H1 (cell line): ENCODE data around the gene CANX. TPM values are rescaled to one million over a fixed set of nuclear protein-coding genes. Genes with fewer than 3 reads are reported as not detected.

Source experiments
- CTCF ChIA-PET: fragments of 300-600 bp; sonication (Branson Sonifier 250); formaldehyde crosslinking; loops from one replicate; lab custom pipeline; 2021; ENCODE audit not compliant: partially characterized antibody; lab: Charles Lee
- POLR2A ChIA-PET: fragments of 300-600 bp; sonication (Branson Sonifier 250); formaldehyde crosslinking; loops from one replicate; lab custom pipeline; 2021; ENCODE audit warnings: inconsistent platforms; ENCODE audit not compliant: partially characterized antibody; lab: Charles Lee
- DNase-seq, 2 experiments: peaks; one replicate each; pipeline versions ENCODE4 v3.0.0 to v3.0.0-alpha.2; 2010 to 2022; ENCODE audit warnings: low spot score in 2 of 2, low read depth in 1 of 2, mixed read lengths in 1 of 2
- FAIRE-seq: peaks from 2 replicates; lab custom pipeline; 2011; peaks lifted over from hg19 to GRCh38; lab: Jason Lieb, UNC
- H2AFZ ChIP-seq: 2 replicates; pipeline ENCODE4 v1.8.1; 2012; ENCODE audit warnings: low read length, inconsistent platforms
- H2AK5ac ChIP-seq: 2 replicates; pipeline ENCODE4 v1.6.1; 2013; ENCODE audit warnings: low read depth, low read length
- H2BK120ac ChIP-seq: replicated peaks from 2 replicates; pipeline ENCODE3; 2013; ENCODE audit warnings: low read depth, low read length, inconsistent platforms
- H2BK12ac ChIP-seq: 2 replicates; pipeline ENCODE4 v1.6.1; 2013; ENCODE audit warnings: low read depth, low read length
- H2BK15ac ChIP-seq: 2 replicates; pipeline ENCODE4 v1.6.1; 2013; ENCODE audit warnings: low read length
- H2BK20ac ChIP-seq: 2 replicates; pipeline ENCODE4 v1.6.1; 2013; ENCODE audit warnings: low read length
- H2BK5ac ChIP-seq: 2 replicates; pipeline ENCODE4 v1.6.1; 2013; ENCODE audit warnings: low read depth, low read length
- H3K14ac ChIP-seq: 2 replicates; pipeline ENCODE4 v1.6.1; 2013; ENCODE audit warnings: inconsistent platforms; ENCODE audit not compliant: insufficient read length
- H3K18ac ChIP-seq: 2 replicates; pipeline ENCODE4 v1.6.1; 2013; ENCODE audit warnings: low read length; ENCODE audit errors: extremely low read depth
- H3K23ac ChIP-seq: 2 replicates; pipeline ENCODE4 v1.6.1; 2013; ENCODE audit warnings: inconsistent platforms; ENCODE audit not compliant: insufficient read length
- H3K23me2 ChIP-seq: 2 replicates; pipeline ENCODE4 v1.6.1; 2013; ENCODE audit warnings: low read depth, low read length
- H3K27ac ChIP-seq: 2 replicates; pipeline ENCODE4 v1.6.1; 2011; ENCODE audit warnings: low read depth, low read length, inconsistent platforms
- H3K27me3 ChIP-seq, 4 experiments: replicated peaks in 1 of 4; 1 replicate in 1 of 4; 2 replicates in 3 of 4; pipeline versions ENCODE4 v1.6.1 to v1.8.1; 2011 to 2013; ENCODE audit warnings: low read length in 3 of 4, mild to moderate bottlenecking in 3 of 4, inconsistent platforms in 2 of 4, mixed read lengths in 2 of 4, moderate library complexity in 1 of 4; ENCODE audit not compliant: control insufficient read depth in 3 of 4, insufficient read depth in 3 of 4; ENCODE audit errors: extremely low read depth in 1 of 4
- H3K36me3 ChIP-seq, 4 experiments: 2 replicates each; pipeline versions ENCODE4 v1.6.1 to v1.8.1; 2011 to 2013; ENCODE audit warnings: mild to moderate bottlenecking in 4 of 4, low read length in 3 of 4, moderate library complexity in 2 of 4, control low read depth in 1 of 4, inconsistent platforms in 1 of 4; ENCODE audit not compliant: insufficient read depth in 4 of 4, control insufficient read depth in 2 of 4
- H3K4ac ChIP-seq: replicated peaks from 2 replicates; pipeline ENCODE3; 2013; ENCODE audit warnings: low read length, low read depth, mixed read lengths, inconsistent platforms; ENCODE audit not compliant: insufficient read length
- H3K4me1 ChIP-seq, 4 experiments: replicated peaks in 1 of 4; 1 replicate in 1 of 4; 2 replicates in 3 of 4; pipeline versions ENCODE4 v1.6.1 to v1.8.1; 2011 to 2013; ENCODE audit warnings: low read length in 3 of 4, inconsistent platforms in 2 of 4, mixed read lengths in 1 of 4; ENCODE audit not compliant: insufficient read depth in 4 of 4, control insufficient read depth in 3 of 4
- H3K4me2 ChIP-seq, 2 experiments: 2 replicates each; pipeline versions ENCODE4 v1.6.1 to v1.8.1; 2011 to 2013; ENCODE audit warnings: low read depth in 2 of 2, low read length in 2 of 2, control low read depth in 1 of 2, inconsistent platforms in 1 of 2, mild to moderate bottlenecking in 1 of 2; ENCODE audit not compliant: insufficient read depth in 1 of 2
- H3K4me3 ChIP-seq, 4 experiments: fragments of 200-600, 300-600 bp in 1 of 4; sonication (generic), shearing (Covaris generic), sonication (Bioruptor Twin) in 1 of 4; 2 replicates each; pipeline versions ENCODE4 v1.5.1 to v1.8.1; 2011 to 2016; ENCODE audit warnings: low read length in 4 of 4, low read depth in 3 of 4, control low read depth in 2 of 4, inconsistent platforms in 2 of 4, mild to moderate bottlenecking in 2 of 4, mixed read lengths in 1 of 4, moderate library complexity in 1 of 4; ENCODE audit not compliant: insufficient read depth in 2 of 4; ENCODE audit errors: extremely low read depth in 1 of 4
- H3K56ac ChIP-seq: replicated peaks from 2 replicates; pipeline ENCODE3; 2013; ENCODE audit warnings: low read depth, mild to moderate bottlenecking, mixed read lengths, low read length, inconsistent platforms; ENCODE audit not compliant: insufficient read length
- H3K79me1 ChIP-seq: 2 replicates; pipeline ENCODE4 v1.6.1; 2013; ENCODE audit warnings: low read depth, low read length, control low read depth
- H3K79me2 ChIP-seq, 2 experiments: 2 replicates each; pipeline versions ENCODE4 v1.6.1 to v1.8.1; 2012 to 2013; ENCODE audit warnings: low read length in 2 of 2, mild to moderate bottlenecking in 2 of 2, inconsistent platforms in 1 of 2; ENCODE audit not compliant: insufficient read depth in 2 of 2, control insufficient read depth in 1 of 2
- H3K9ac ChIP-seq, 4 experiments: replicated peaks in 1 of 4; 1 replicate in 1 of 4; 2 replicates in 3 of 4; pipeline versions ENCODE4 v1.6.1 to v1.8.1; 2011 to 2013; ENCODE audit warnings: low read depth in 3 of 4, low read length in 3 of 4, control low read depth in 2 of 4, mild to moderate bottlenecking in 2 of 4, moderate library complexity in 2 of 4, inconsistent platforms in 1 of 4; ENCODE audit errors: extremely low read depth in 1 of 4
- H3K9me3 ChIP-seq, 2 experiments: 2 replicates each; pipeline versions ENCODE4 v1.6.1 to v1.8.1; 2012 to 2013; ENCODE audit warnings: mild to moderate bottlenecking in 2 of 2, moderate library complexity in 2 of 2, control low read depth in 1 of 2, inconsistent platforms in 1 of 2, low read depth in 1 of 2, low read length in 1 of 2, mixed read lengths in 1 of 2; ENCODE audit not compliant: insufficient read depth in 2 of 2
- H4K20me1 ChIP-seq, 2 experiments: replicated peaks in 1 of 2; 2 replicates each; pipeline versions ENCODE3 to v1.8.1; 2011 to 2013; ENCODE audit warnings: inconsistent platforms in 2 of 2, low read length in 2 of 2, mild to moderate bottlenecking in 1 of 2; ENCODE audit not compliant: insufficient read depth in 2 of 2, control insufficient read depth in 1 of 2
- H4K5ac ChIP-seq: 2 replicates; pipeline ENCODE4 v1.6.1; 2013; ENCODE audit warnings: low read length, low read depth, mixed read lengths, inconsistent platforms; ENCODE audit not compliant: insufficient read length
- H4K8ac ChIP-seq: 2 replicates; pipeline ENCODE4 v1.8.0; 2013; ENCODE audit warnings: mild to moderate bottlenecking, moderate library complexity, low read length, inconsistent platforms; ENCODE audit not compliant: insufficient read depth; ENCODE audit errors: extremely low read depth
- H4K91ac ChIP-seq: replicated peaks from 2 replicates; pipeline ENCODE3; 2013; ENCODE audit warnings: low read length, mixed read lengths, inconsistent platforms; ENCODE audit not compliant: insufficient read length
- BACH1 ChIP-seq: IDR thresholded peaks from 2 replicates; pipeline ENCODE4 v1.6.1; 2012; ENCODE audit warnings: low read length, improper control_type of control experiment
- EP300 ChIP-seq, 2 experiments: IDR thresholded peaks; 1 replicate in 1 of 2; 2 replicates in 1 of 2; pipeline ENCODE4 v1.6.1; 2011 to 2012; ENCODE audit warnings: low read depth in 2 of 2, low read length in 2 of 2, mild to moderate bottlenecking in 2 of 2, borderline replicate concordance in 1 of 2, inconsistent platforms in 1 of 2, moderate library complexity in 1 of 2
- MAX ChIP-seq: IDR thresholded peaks from 2 replicates; pipeline ENCODE4 v1.6.1; 2012; ENCODE audit warnings: inconsistent platforms
- POU5F1 ChIP-seq: IDR thresholded peaks from 2 replicates; pipeline ENCODE4 v1.6.1; 2011; ENCODE audit warnings: low read depth, mild to moderate bottlenecking, low read length, moderate library complexity
- RNF2 ChIP-seq: fragments of 200-900, 300-1000 bp; sonication (generic); IDR thresholded peaks from 2 replicates; pipeline ENCODE4 v1.7.1; 2016; ENCODE audit warnings: borderline replicate concordance, low read depth, mild to moderate bottlenecking, antibody characterized with exemption, low read length; ENCODE audit not compliant: poor library complexity, severe bottlenecking; ENCODE audit errors: missing control alignments
- SAP30 ChIP-seq: fragments of 300-600 bp; sonication (generic); IDR thresholded peaks from 2 replicates; pipeline ENCODE4 v1.7.1; 2012; ENCODE audit warnings: low read length, moderate library complexity, mild to moderate bottlenecking, inconsistent platforms; ENCODE audit not compliant: insufficient read depth, insufficient replicate concordance
- SIN3A ChIP-seq, 2 experiments: IDR thresholded peaks in 1 of 2; conservative IDR thresholded peaks in 1 of 2; 2 replicates each; pipeline ENCODE4 v1.6.1; 2011 to 2012; ENCODE audit warnings: low read length in 2 of 2, improper control_type of control experiment in 1 of 2, low read depth in 1 of 2, mild to moderate bottlenecking in 1 of 2
- SRF ChIP-seq: IDR thresholded peaks from 2 replicates; pipeline ENCODE4 v1.6.1; 2011; ENCODE audit warnings: mild to moderate bottlenecking, low read depth, low read length, moderate library complexity
- WGBS, 2 experiments: shearing (Covaris generic) in 1 of 2; methylation state at CpG; one replicate each; pipeline versions ENCODE4 v1.1.6 to v1.1.7; 2013 to 2015; ENCODE audit warnings: low lambda C conversion rate in 2 of 2, mixed read lengths in 2 of 2, inconsistent platforms in 1 of 2, low coverage in 1 of 2, missing lambda C conversion rate in 1 of 2; ENCODE audit not compliant: insufficient replicate concordance in 2 of 2, insufficient coverage in 1 of 2, insufficient read length in 1 of 2; ENCODE audit errors: extremely low coverage in 1 of 2, missing lambda C conversion rate in 1 of 2; 5-methylcytosine and 5-hydroxymethylcytosine counted together
- polyA plus RNA-seq, 7 experiments: library from polyadenylated mRNA; depleted of rRNA in 3 of 7; stranded (reverse) in 5 of 7; unstranded in 2 of 7; fragments of >200 nt in 5 of 7; fragments of 200-250 nt in 2 of 7; gene quantifications; 1 replicate in 5 of 7; 2 replicates in 1 of 7; 4 replicates in 1 of 7; pipeline versions ENCODE4 v1.2.1 to v1.2.3, GENCODE V29; 2011 to 2013; ENCODE audit warnings: missing spikeins in 2 of 7, mixed read lengths in 2 of 7
- total RNA-seq: library from RNA; stranded (reverse); fragmentation: NEBNext Ultra II Directional; extraction: Animal tissue kit (Norgen Biotek cat#: 25700); gene quantifications from 2 replicates; pipeline ENCODE4 v1.2.1, GENCODE V29; 2021

CANX gene
- total and polyA plus RNA-seq, 2 of the 8 experiments (the other 6 are each of a cell fraction or from before 2014, with no cell fraction given): 136 to 691 TPM

GRCh38 chr5:179679014-179679674 lies 19.6 kb upstream of the CANX start:
- ChIA-PET POLR2A (interaction anchor here (0.7 to 6.4 kb wide), 14 partner anchors 8 to 129 kb away, joined by 3 to 50 read pairs (median 10); partner anchors contain the start of genes HNRNPH1 and RUFY1), CTCF (interaction anchor here (1.0 to 2.7 kb wide), 8 partner anchors 9 to 104 kb away, joined by 3 to 13 read pairs (median 4); no protein-coding TSS in a partner anchor)
- Histone ChIP-seq H2BK120ac (peak overlapping the region; percentile 61), H3K4ac (peak overlapping the region; percentile 97), H4K5ac (peak overlapping the region; percentile 99), H3K4me3 (peak overlapping the region; percentile 78 to 89 (median 82)), H3K79me1 (0 out of 2 replicates have a peak, but pooled peaks cover 2% of the 10 kb centered on the region), H4K8ac (peak overlapping the region; percentile 97), H3K18ac (peak overlapping the region; percentile 100), H3K27ac (peak overlapping the region; percentile 42; the same call in 1 of the 2 replicates), H3K23ac (no peak overlapping the region), H2BK15ac (peak overlapping the region; percentile 98; the same call in 1 of the 2 replicates), H3K14ac (no peak overlapping the region), H3K27me3 (peaks cover 0 to 4% (median 0%) of the 10 kb centered on the region in 4 experiments; a peak in 1 of 7 replicates), H3K56ac (peak overlapping the region; percentile 97), H2BK5ac (peak overlapping the region; percentile 90), H3K79me2 (peaks cover 0 to 7% of the 10 kb centered on the region in 2 experiments; a peak in 1 of 4 replicates), H3K36me3 (peaks cover 0 to 6% (median 0%) of the 10 kb centered on the region in 4 experiments; a peak in 2 of 8 replicates), H3K9me3 (no peaks in the 10 kb centered on the region), H4K91ac (peak overlapping the region; percentile 99), H2BK20ac (peak overlapping the region; percentile 11; the same call in 1 of the 2 replicates), H3K4me1 (peaks cover 0 to 12% (median 7%) of the 10 kb centered on the region in 4 experiments; a peak in 5 of 7 replicates), H3K4me2 (peak overlapping the region; percentile 68 to 98), H2AK5ac (peak overlapping the region; percentile 61; the same call in 1 of the 2 replicates), H2BK12ac (peak overlapping the region; percentile 91; the same call in 1 of the 2 replicates), H2AFZ (peak overlapping the region; percentile 15; the same call in 1 of the 2 replicates), H3K23me2 (peaks cover 16% of the 10 kb centered on the region), H3K9ac (peak overlapping the region in 3 of 4 experiments; percentile 34 to 92 (median 91); a peak in 6 of 7 replicates), H4K20me1 (peaks cover 0 to 2% of the 10 kb centered on the region in 2 experiments)
- 27% methylated on average over 41 of the region's 41 CpGs; no CpG with 5 or more reads in 1 of the 2 experiments for WGBS, 2 experiments
- no peak for FAIRE-seq
- peak; percentile 81 to 89 for DNase-seq
- TF ChIP-seq EP300 (IDR thresholded peaks at IDR 0.05; ENCODE audit: borderline replicate concordance in 1 of 2, low read depth in 2 of 2, low read length in 2 of 2) (no peak), MAX (peak; percentile 96), SAP30 (no peak), RNF2 (peak; percentile 82), POU5F1 (no peak), SRF (no peak), SIN3A (conservative IDR thresholded peaks at IDR 0.05 in 1 of 2, IDR thresholded peaks at IDR 0.05 in 1 of 2; ENCODE audit: low read depth in 1 of 2, low read length in 2 of 2) (no peak), BACH1 (no peak)
